Kidney epithelial cell (primary cell): Measurements from ENCODE around the gene ZNF749. TPM values are rescaled to one million over a fixed set of nuclear protein-coding genes. Genes with fewer than 3 reads are reported as not detected.
A peak's percentile ranks its signal among the peaks of the same experiment; 100 is the strongest.
"Not testable (repeated sequence)": the region's sequence is repeated elsewhere in the genome, so short reads cannot be mapped to it uniquely, and the experiment has no call there.

Experiments used
- DNase-seq: peaks from one replicate; pipeline ENCODE4 v3.0.0-alpha.2; 2010; ENCODE audit warnings: low read depth
- H3K27me3 ChIP-seq: 2 replicates; pipeline ENCODE4 v1.6.0; 2011; ENCODE audit warnings: low read length; ENCODE audit not compliant: control insufficient read depth, insufficient read depth
- H3K36me3 ChIP-seq: 2 replicates; pipeline ENCODE4 v1.5.1; 2011; ENCODE audit warnings: low read length; ENCODE audit not compliant: control insufficient read depth, insufficient read depth
- H3K4me3 ChIP-seq: 2 replicates; pipeline ENCODE4 v1.5.1; 2011; ENCODE audit warnings: low read depth, mild to moderate bottlenecking, control low read depth, low read length
- total RNA-seq: library from RNA; depleted of rRNA; stranded (reverse); fragments of >200 nt; gene quantifications from 2 replicates; pipeline ENCODE4 v1.2.3, GENCODE V29; 2015
- TF ChIP-seq, protein P1 (sequence below): IDR thresholded peaks from 2 replicates; pipeline ENCODE4 v1.5.1; 2011; ENCODE audit warnings: mild to moderate bottlenecking, moderate library complexity, low read length, control low read depth, inconsistent platforms; ENCODE audit not compliant: insufficient read depth, poor library complexity, severe bottlenecking

The ZNF749 gene
- total RNA-seq, 1 donor from 2014 or later, result 14.3 TPM

DNA sequence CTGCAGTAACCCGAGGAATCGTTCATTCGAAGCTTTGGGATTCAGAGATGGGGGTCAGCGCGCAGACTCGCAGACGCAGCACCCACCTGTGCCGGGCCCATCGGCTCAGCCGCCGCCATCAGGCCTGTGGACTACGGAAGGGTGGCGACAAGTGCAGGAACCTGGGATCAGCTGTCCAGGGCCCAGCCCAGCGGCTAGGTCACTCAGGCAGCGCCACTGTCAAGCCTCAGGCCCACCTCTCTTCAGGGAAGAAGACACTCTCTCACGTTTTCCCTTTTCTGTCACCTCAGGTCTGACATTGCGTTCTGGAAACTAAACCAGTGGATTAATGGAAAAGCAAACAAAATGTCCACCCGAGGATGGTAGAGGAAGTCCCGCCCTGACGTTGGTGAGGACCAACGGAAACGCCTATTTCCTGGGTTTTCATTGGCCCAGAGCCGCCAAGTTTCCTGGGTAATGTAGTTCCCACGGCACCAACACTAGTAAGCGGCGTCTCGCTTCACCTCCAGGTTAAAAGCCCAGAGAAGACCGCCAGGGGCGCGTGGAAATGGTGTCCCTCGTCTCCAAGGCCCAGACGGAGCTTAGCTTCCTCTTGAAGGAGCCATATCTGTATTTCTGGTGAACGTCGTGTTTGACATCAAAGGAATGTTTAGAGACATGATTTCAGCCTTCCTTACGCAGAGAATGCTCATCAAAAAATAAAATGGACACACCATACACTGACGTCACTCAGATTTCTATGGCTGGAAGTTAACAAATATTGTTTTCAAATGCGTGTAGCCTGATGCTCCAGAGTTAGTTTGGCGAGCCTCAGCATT is 42.3 kb downstream of the ZNF749 start, which contains the start of gene ZNF772:
Gene ZNF772, minus strand, starts transcription at position 376 of the 818 bp plus-strand sequence. Its CDS starts 257 bp downstream, at position 119.
- Histone ChIP-seq H3K27me3 (no peaks in the 10 kb centered on the region), H3K4me3 (peak within 1 kb of the TSS; percentile 94), H3K36me3 (peaks cover 8% of the 10 kb centered on the region)
- peak; percentile 82 for DNase-seq
- TF ChIP-seq, protein P1, sequence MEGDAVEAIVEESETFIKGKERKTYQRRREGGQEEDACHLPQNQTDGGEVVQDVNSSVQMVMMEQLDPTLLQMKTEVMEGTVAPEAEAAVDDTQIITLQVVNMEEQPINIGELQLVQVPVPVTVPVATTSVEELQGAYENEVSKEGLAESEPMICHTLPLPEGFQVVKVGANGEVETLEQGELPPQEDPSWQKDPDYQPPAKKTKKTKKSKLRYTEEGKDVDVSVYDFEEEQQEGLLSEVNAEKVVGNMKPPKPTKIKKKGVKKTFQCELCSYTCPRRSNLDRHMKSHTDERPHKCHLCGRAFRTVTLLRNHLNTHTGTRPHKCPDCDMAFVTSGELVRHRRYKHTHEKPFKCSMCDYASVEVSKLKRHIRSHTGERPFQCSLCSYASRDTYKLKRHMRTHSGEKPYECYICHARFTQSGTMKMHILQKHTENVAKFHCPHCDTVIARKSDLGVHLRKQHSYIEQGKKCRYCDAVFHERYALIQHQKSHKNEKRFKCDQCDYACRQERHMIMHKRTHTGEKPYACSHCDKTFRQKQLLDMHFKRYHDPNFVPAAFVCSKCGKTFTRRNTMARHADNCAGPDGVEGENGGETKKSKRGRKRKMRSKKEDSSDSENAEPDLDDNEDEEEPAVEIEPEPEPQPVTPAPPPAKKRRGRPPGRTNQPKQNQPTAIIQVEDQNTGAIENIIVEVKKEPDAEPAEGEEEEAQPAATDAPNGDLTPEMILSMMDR, result peak; percentile 70

DNA sequence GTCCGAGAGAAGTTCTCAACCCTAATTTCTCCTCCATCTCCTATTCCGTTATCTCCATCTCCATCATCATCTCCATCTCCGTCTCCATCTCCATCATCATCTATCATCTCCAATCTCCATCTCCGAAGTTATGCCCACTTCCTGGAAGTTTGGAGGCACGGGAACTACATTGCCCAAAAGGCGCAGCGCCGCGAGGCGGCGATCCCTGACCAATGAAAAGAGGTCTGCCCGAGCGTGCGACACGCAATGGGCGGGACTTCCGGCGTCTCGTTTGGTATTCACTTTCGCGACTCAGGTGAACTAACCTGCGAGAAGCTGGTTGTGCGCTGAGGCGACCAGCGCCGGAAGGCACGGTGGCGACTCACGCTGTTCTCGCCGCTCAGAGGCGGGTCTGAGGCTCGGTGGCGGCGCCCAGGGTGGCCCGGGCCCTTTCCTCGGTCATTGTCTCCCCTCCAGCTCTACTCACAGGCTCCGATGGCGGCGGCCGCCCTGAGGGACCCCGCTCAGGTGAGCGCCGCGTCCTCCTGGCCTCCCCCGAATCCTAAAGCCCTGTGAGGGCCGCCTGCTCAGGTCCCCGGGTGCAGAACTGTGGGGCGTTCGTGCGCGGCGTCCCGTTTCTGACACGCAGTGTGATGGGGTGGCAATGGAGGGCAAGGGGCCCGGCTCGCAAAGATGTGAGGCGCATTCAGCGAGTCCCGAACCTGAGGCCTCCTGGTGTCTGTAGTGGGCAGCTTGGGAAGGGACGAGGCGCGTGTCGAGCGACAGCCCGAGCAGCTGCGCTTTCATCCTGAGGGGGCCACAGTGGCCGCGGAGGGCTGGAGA is 52.6 kb downstream of the ZNF749 start, which contains the start of gene ZNF419:
Gene ZNF419, plus strand, starts transcription at position 274 of the 822 bp plus-strand sequence. Its CDS starts 201 bp downstream, at position 475.
- not testable (repeated sequence) for H3K36me3 ChIP-seq, H3K27me3 ChIP-seq
- peak within 1 kb of the TSS; percentile 77 for H3K4me3 ChIP-seq
- peak; percentile 70 for DNase-seq

DNA sequence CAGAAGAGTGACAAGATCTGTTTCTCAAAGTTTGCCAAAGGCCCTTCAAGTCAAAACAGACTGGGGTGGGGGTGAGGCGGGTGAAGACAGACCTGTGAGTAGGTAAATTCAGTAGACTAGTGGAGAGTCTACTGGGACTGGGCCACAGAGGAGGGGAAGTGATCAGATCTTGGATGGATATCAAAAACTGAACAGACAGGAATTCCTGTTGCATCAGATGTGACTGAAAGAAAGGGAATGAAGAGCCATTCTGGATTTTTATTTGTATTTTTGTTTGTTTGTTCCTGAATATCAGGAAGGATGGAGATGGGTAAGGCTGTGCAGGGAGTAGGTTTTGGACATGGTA is 53.1 kb downstream of the ZNF749 start:
- DNase-seq, H3K27me3 ChIP-seq, H3K36me3 ChIP-seq: not testable (repeated sequence)
- H3K4me3 ChIP-seq, result peak overlapping the region; percentile 26

Other genes with a start within 250 kb of the ZNF749 start
- 44.3 and 59.1 TPM in 2 replicates for gene ZNF264, start 243.8 kb upstream of the ZNF749 start, total RNA-seq
- gene AURKC, start 204.3 kb upstream of the ZNF749 start, total RNA-seq, result 1.0 and 4.4 TPM in 2 replicates
- gene ZNF805, start 194.7 kb upstream of the ZNF749 start, total RNA-seq, result 18.7 and 19.2 TPM in 2 replicates
- gene ZNF460, start 154.8 kb upstream of the ZNF749 start, total RNA-seq, result 122 and 134 TPM in 2 replicates
- 9.8 and 12.4 TPM in 2 replicates for gene ZNF543, start 114.9 kb upstream of the ZNF749 start, total RNA-seq
- gene ZNF304, start 84.1 kb upstream of the ZNF749 start, total RNA-seq, result 8.0 and 8.3 TPM in 2 replicates
- 16.4 and 28.7 TPM in 2 replicates for gene TRAPPC2B, start 71.8 kb upstream of the ZNF749 start, total RNA-seq
- 1.7 and 6.0 TPM in 2 replicates for gene ZNF547, start 71.8 kb upstream of the ZNF749 start, total RNA-seq
- gene ZNF548, start 45.5 kb upstream of the ZNF749 start, total RNA-seq, result 12.4 and 13.1 TPM in 2 replicates
- gene ZNF17, start 24.2 kb upstream of the ZNF749 start, total RNA-seq, result 4.5 and 6.3 TPM in 2 replicates
- gene VN1R1, start 21.8 kb downstream of the ZNF749 start, total RNA-seq, result 0.41 and 0.54 TPM in 2 replicates
- gene ZNF772, start 42.2 kb downstream of the ZNF749 start, total RNA-seq, result 9.2 and 10.0 TPM in 2 replicates
- gene ZNF419, start 52.4 kb downstream of the ZNF749 start, total RNA-seq, result 11.4 and 16.8 TPM in 2 replicates
- 7.9 and 11.2 TPM in 2 replicates for gene ZNF773, start 64.6 kb downstream of the ZNF749 start, total RNA-seq
- 4.8 and 5.1 TPM in 2 replicates for gene ZNF549, start 92.0 kb downstream of the ZNF749 start, total RNA-seq
- 5.1 and 6.8 TPM in 2 replicates for gene ZNF550, start 124.5 kb downstream of the ZNF749 start, total RNA-seq
- 5.5 and 6.0 TPM in 2 replicates for gene ZNF416, start 143.6 kb downstream of the ZNF749 start, total RNA-seq
- 6.8 and 9.3 TPM in 2 replicates for gene ZIK1, start 148.8 kb downstream of the ZNF749 start, total RNA-seq
- 3.2 and 6.6 TPM in 2 replicates for gene ZNF530, start 164.6 kb downstream of the ZNF749 start, total RNA-seq
- gene ZNF134, start 178.9 kb downstream of the ZNF749 start, total RNA-seq, result 34.8 and 40.6 TPM in 2 replicates
- gene ZNF211, start 197.8 kb downstream of the ZNF749 start, total RNA-seq, result 6.9 and 10.4 TPM in 2 replicates
- not detected in 2 replicates for gene ZSCAN4, start 233.6 kb downstream of the ZNF749 start, total RNA-seq
- gene ZNF551, start 246.7 kb downstream of the ZNF749 start, total RNA-seq, result 6.0 and 8.5 TPM in 2 replicates